Motor neuron (in vitro differentiated cells): Measurements from ENCODE around the gene ZAR1L. TPM values are rescaled to one million over a fixed set of nuclear protein-coding genes. Genes with fewer than 3 reads are reported as not detected.

ENCODE experiments used
- ATAC-seq, 8 experiments: fragments of 200-7000 bp; cut with Tn5 transposase; replicated peaks in 6 of 8; 2 replicates each; pipeline ENCODE4 v1.8.0; 2021; ENCODE audit warnings: mild to moderate bottlenecking in 8 of 8, moderate library complexity in 8 of 8
- H3K27ac ChIP-seq, 2 donors: fragments of 250-450 bp; sonication (Bioruptor Pico); 2 replicates each; pipeline ENCODE4 v1.9.0; 2021; ENCODE audit warnings: antibody characterized with exemption in 2 of 2, mild to moderate bottlenecking in 2 of 2, moderate library complexity in 1 of 2
- H3K4me1 ChIP-seq, 2 donors: fragments of 250-450 bp; sonication (Bioruptor Pico); replicated peaks in 1 of 2; 2 replicates each; pipeline ENCODE4 v1.6.1; 2021; ENCODE audit warnings: antibody characterized with exemption in 2 of 2, mild to moderate bottlenecking in 2 of 2, moderate library complexity in 1 of 2
- H3K4me3 ChIP-seq, 5 donors: fragments of 250-450 bp; sonication (Bioruptor Pico); 2 replicates each; pipeline ENCODE4 v1.9.0; 2021; ENCODE audit warnings: antibody characterized with exemption in 5 of 5, mild to moderate bottlenecking in 5 of 5, moderate library complexity in 4 of 5
- WGBS, 10 experiments: fragments of 450-650 bp; shearing (Covaris generic); methylation state at CpG; one replicate each; pipeline ENCODE4 v1.0.0; 2022; 5-methylcytosine and 5-hydroxymethylcytosine counted together
- in situ Hi-C, 9 experiments: fragments of 400-800 bp; cut with MboI; loops; one replicate each; pipeline ENCODE4 v1.15.0; 2021; ENCODE audit warnings: low sequenced_read_pairs in 9 of 9, low pct_unique_long_range_greater_than_20kb in 2 of 9; ENCODE audit not compliant: unreplicated experiment in 9 of 9
- total RNA-seq, 8 experiments: library from RNA; unstranded; fragments of 300-600 nt; gene quantifications; 2 replicates each; pipeline versions ENCODE4 v1.2.3 to v1.2.4, GENCODE V29; 2022

Gene ZAR1L
- total RNA-seq, 8 experiments from 2014 or later, result 0.23 to 0.52 TPM; not detected in 6

DNA sequence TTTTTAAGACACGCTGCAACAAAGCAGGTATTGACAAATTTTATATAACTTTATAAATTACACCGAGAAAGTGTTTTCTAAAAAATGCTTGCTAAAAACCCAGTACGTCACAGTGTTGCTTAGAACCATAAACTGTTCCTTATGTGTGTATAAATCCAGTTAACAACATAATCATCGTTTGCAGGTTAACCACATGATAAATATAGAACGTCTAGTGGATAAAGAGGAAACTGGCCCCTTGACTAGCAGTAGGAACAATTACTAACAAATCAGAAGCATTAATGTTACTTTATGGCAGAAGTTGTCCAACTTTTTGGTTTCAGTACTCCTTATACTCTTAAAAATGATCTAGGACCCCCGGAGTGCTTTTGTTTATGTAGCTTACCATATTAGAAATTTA is 1.3 kb upstream of the ZAR1L start:
- in situ Hi-C loops, result loop anchor here in 2 of 9 experiments (25.0 kb wide), 2 partner anchors 279 to 404 kb away; partner anchors contain the start of gene FRY (in 1 of the 2)
- H3K27ac ChIP-seq, result no peak overlapping the region
- peak overlapping the region in 3 of 5 donors; percentile 58 to 68 (median 68) for H3K4me3 ChIP-seq
- 39 to 86% (median 67%) methylated on average over 1 to 6 of the region's 6 CpGs; no CpG with 5 or more reads in 1 of the 10 experiments for WGBS, 10 experiments
- ATAC-seq, result no peak
- peaks cover 7% of the 10 kb centered on the region in 2 donors for H3K4me1 ChIP-seq

DNA sequence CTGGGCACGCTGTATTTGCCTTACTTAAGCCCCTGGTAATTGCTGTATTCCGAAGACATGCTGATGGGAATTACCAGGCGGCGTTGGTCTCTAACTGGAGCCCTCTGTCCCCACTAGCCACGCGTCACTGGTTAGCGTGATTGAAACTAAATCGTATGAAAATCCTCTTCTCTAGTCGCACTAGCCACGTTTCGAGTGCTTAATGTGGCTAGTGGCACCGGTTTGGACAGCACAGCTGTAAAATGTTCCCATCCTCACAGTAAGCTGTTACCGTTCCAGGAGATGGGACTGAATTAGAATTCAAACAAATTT is 821 bp upstream of the ZAR1L start:
- ATAC-seq, result peak in 5 of 8 experiments; percentile 15 to 26 (median 24)
- in situ Hi-C loops, result loop anchor here in 2 of 9 experiments (25.0 kb wide), 2 partner anchors 279 to 404 kb away; partner anchors contain the start of gene FRY (in 1 of the 2)
- WGBS, 10 experiments, result 0 to 16% (median 2%) methylated on average over 1 to 11 of the region's 13 CpGs; no CpG with 5 or more reads in 1 of the 10 experiments
- peaks cover 7% of the 10 kb centered on the region in 2 donors for H3K4me1 ChIP-seq
- peak overlapping the region; percentile 48 to 76 (median 68) for H3K4me3 ChIP-seq
- H3K27ac ChIP-seq, result no peak overlapping the region

DNA sequence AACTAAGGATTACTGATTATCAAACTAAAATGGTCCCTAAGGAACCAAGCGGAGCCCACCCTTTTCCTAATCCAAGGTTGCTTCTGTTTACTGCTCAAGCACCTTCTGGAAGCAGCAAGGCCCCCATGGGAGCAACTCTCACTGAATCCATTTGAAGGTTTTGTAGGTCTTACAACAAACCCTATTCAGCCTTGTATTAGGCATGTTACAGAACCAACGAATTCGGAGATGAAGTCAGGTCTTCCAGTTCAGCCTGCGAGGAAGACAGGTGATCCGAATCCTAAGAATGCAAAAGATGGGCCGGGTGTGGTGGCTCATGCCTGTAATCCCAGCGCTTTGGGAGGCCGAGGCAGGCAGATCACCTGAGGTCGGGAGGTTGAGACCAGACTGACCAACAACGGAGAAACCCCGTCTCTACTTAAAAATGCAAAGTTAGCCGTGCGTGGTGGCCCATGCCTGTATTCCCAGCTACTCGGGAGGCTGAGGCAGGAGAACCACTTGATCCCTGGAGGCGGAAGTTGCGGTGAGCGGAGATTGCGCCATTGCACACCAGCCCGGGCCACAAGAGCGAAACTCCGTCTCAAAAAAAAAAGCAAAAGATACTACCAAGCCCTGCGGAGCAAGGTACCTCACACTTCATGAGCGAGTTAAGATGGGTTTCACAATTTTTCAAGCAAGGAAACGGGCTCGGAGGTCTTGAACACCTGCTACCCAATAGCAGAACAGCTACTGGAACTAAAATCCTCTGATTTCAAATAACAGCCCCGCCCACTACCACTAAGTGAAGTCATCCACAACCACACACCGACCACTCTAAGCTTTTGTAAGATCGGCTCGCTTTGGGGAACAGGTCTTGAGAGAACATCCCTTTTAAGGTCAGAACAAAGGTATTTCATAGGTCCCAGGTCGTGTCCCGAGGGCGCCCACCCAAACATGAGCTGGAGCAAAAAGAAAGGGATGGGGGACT is 609 bp downstream of the ZAR1L start:
- peak overlapping the region; percentile 86 to 90 for H3K27ac ChIP-seq
- H3K4me1 ChIP-seq, result peaks cover 7% of the 10 kb centered on the region in 2 donors
- peak; percentile 34 to 62 (median 43) for ATAC-seq
- in situ Hi-C loops, result loop anchor here in 3 of 9 experiments (5.0 to 25.0 kb wide), 3 partner anchors 277 to 402 kb away; partner anchors contain the start of gene FRY (in 1 of the 3)
- WGBS, 10 experiments, result 0 to 100% (median 83%) methylated on average over 1 to 22 of the region's 32 CpGs; no CpG with 5 or more reads in 1 of the 10 experiments
- H3K4me3 ChIP-seq, result peak overlapping the region; percentile 48 to 76 (median 68)

DNA sequence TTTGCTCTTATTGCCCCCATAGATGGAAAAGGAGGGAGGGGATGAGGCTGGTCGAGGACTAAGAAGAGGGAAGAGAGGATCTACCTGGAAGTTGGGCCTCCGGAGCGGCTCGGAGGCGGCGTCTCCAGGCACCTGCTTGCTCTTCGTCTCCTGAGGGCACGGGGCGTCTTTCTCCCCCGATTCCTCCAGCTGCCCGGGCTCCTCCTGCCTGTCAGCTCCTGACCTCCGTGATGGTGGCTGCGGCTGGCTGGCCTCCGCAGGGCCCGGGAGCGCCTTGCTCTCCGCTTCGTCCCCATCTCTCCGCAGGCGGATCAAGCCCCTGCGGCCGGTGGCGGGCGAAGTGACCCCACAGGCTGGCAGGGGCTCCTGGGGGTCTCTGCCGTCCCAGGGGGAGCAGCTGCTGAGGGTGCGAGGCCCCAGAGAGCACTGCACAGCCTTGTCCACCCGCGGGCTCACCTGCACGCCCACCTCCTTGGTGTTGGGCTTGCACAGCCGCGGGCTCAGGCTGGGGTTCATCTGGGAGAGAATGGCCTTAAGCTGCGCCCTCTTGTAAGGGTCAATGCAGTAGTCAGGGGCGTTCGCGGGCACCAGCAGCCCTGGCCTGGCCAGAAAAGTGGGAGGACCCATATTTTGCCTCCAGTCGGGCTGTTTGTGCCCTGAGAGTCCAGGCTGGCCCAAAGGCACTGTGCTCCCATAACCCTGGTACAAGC is 3.8 kb downstream of the ZAR1L start:
- peaks cover 7% of the 10 kb centered on the region in 2 donors for H3K4me1 ChIP-seq
- WGBS, 10 experiments, result 20 to 100% (median 85%) methylated on average over 1 to 5 of the region's 36 CpGs; no CpG with 5 or more reads in 5 of the 10 experiments
- no peak for ATAC-seq
- H3K27ac ChIP-seq, result no peak overlapping the region
- H3K4me3 ChIP-seq, result no peak overlapping the region
- in situ Hi-C loops, result loop anchor here in 3 of 9 experiments (5.0 to 25.0 kb wide), 3 partner anchors 274 to 399 kb away; partner anchors contain the start of gene FRY (in 1 of the 3)

DNA sequence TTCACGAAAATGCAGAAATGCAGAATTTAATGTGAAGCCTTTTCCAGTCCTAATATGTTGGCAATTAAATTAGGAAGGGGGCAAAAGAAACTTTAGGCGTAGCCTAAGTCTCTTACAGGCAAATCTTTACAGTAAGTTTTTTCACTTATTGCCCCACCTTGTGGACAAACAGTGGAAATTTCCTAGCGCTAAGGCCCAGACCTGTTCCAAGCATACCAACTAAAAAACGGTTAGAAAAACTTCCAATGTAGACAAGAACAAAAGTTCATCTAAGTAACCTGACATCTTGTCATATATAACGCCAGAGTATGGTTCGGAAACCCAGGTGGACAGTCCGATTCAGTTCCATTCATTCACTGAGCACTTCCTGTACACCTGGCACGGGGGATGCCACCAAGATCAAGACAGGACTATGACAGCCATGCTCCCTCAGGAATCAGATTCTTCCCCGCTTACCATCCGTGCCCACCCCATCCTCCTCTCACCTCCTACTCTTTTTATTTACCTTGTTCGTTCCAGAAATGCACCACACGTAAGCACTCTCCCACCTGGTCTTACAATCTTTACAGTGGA is 4.9 kb downstream of the ZAR1L start:
- H3K4me3 ChIP-seq, result no peak overlapping the region
- peak; percentile 70 to 86 (median 78) for ATAC-seq
- H3K4me1 ChIP-seq, result peaks cover 4 to 7% of the 10 kb centered on the region in 2 donors
- H3K27ac ChIP-seq, result no peak overlapping the region
- 4 to 56% (median 28%) methylated on average over 2 to 11 of the region's 12 CpGs; no CpG with 5 or more reads in 1 of the 10 experiments for WGBS, 10 experiments
- in situ Hi-C loops, result loop anchor here in 3 of 9 experiments (5.0 to 25.0 kb wide), 3 partner anchors 273 to 398 kb away; partner anchors contain the start of gene FRY (in 1 of the 3)

DNA sequence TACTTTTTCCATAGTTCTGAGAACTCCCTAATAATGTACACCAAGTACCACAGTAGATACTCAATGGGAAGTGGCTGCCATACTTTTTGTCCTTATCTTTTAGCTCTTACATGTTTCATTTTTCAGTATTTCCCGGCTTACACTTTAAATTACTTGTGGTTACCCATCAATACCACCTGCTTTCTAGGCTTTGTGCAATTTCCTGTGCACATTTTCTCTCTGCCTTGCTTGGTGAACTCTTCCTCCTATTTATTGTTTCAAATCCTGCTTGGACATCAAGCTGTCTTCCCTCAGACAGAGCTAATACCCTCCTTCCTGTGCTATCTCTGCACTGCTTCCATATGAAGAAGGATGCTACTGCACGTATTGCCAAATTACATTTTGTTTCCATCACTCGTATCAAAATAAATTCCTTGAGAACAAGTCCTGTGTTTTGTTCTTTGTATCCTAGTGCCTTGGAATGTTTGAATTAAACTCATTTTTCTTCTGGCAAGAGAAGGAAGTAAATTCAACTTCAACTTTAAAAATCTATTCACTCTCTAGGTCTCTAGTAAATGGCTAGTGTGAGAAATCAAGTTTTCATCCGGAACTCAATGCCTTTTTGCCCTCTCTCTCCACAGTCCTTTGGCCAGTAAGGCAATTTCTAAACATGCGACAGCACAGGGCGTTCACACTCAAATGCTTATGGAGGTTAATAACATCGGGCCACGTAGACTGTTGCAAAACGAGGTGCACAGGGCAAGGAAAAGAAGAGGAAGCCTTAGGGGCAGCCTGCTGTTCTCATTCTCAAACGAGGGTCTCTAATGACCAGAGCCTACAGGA is 5.6 kb downstream of the ZAR1L start:
- peak in 7 of 8 experiments; percentile 22 to 96 (median 57) for ATAC-seq
- no peak overlapping the region for H3K27ac ChIP-seq
- peaks cover 0 to under 1% of the 10 kb centered on the region in 2 donors for H3K4me1 ChIP-seq
- WGBS, 10 experiments, result 32 to 96% (median 71%) methylated on average over 2 to 10 of the region's 10 CpGs
- in situ Hi-C loops, result loop anchor here in 3 of 9 experiments (5.0 to 25.0 kb wide), 3 partner anchors 272 to 397 kb away; partner anchors contain the start of gene FRY (in 1 of the 3)
- H3K4me3 ChIP-seq, result no peak overlapping the region

DNA sequence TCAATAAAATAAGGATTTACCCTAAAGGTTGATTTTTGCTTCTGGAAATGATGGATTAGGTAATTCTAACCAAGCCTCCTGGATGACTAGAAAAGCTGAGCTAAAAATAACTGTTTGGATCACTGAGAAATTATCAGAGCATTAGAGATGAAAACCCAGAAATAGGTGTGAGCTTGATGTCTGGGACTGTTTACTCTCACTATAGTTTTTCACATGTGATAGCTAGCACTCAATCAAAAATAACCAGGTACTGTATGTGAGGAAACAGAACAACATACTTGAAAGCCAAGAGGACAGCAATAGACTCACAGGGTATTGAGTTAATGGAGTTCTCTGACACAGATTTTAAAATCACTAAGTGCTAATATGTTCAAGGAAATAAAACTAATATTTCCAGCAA is 9.5 kb downstream of the ZAR1L start:
- H3K4me1 ChIP-seq, result no peaks in the 10 kb centered on the region
- in situ Hi-C loops, result loop anchor here in 2 of 9 experiments (25.0 kb wide), 2 partner anchors 268 to 393 kb away; partner anchors contain the start of gene FRY (in 1 of the 2)
- no peak overlapping the region for H3K4me3 ChIP-seq
- ATAC-seq, result no peak
- H3K27ac ChIP-seq, result no peak overlapping the region

DNA sequence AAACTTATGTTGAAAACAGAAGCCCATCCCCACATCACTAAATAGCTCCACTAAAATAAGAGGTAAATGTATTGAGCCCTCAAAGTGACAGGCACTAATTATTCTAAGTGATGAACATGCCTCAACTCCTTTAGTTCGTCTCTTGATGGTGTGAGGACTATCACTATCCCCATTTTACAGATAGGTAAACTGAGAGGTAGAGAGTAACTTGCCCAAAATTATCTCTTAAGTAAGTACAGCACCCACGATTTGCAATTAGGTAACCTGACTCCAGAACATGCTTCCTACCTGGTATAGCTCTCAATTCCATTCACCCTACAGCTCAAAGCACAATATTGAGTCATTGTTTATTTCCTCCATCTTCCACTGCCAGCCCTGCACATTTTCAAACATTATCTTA is 12.7 kb downstream of the ZAR1L start:
- Histone ChIP-seq H3K4me1 (no peaks in the 10 kb centered on the region), H3K4me3 (no peak overlapping the region), H3K27ac (no peak overlapping the region)
- 0 to 87% (median 67%) methylated on average over 1 to 2 of the region's 2 CpGs; no CpG with 5 or more reads in 1 of the 10 experiments for WGBS, 10 experiments
- ATAC-seq, result no peak
- in situ Hi-C loops, result loop anchor here in 2 of 9 experiments (25.0 kb wide), 2 partner anchors 265 to 390 kb away; partner anchors contain the start of gene FRY (in 1 of the 2)

DNA sequence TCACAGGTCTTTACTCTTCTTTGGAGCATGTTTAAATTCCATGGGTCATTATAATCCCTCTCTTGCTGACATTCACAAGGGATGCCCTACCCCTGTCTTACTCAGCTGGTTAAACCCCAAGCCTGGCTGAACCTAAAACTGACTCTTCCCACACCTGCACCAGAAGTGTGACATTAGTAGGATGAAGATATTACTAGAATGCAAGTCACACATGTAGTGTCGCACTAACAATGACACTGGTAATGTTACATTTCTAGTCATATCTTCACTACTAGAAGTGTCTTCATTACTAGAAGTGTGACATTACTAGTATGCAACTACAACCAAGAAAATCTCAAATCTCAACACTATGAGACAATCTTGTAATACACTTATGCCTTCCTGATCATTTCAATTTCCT is 14.2 kb downstream of the ZAR1L start:
- H3K4me3 ChIP-seq, result no peak overlapping the region
- ATAC-seq, result no peak
- H3K4me1 ChIP-seq, result no peaks in the 10 kb centered on the region
- no peak overlapping the region for H3K27ac ChIP-seq
- in situ Hi-C loops, result loop anchor here in 2 of 9 experiments (25.0 kb wide), 2 partner anchors 264 to 389 kb away; partner anchors contain the start of gene FRY (in 1 of the 2)
- 67 to 100% (median 100%) methylated on average over 1 of the region's 1 CpG; no CpG with 5 or more reads in 7 of the 10 experiments for WGBS, 10 experiments

DNA sequence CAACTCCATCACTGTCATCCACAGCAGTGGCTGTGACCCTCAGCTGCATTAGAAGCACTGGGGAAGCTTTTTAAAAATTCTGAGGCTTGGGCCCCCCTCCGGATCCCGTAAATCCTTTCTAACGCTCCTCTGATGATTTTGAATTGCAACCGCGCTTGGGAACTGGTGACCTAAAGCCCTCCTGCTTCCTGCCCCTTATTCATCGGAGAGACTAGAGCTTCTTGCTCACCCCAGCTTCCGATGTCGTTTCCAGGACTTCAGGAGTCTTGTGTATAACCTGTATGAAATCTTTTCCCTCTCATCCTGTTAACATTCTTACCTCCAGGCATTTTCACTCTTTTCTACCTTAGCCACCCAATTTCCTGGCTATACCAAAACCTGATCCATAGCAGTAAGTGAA is 14.8 kb downstream of the ZAR1L start:
- no peaks in the 10 kb centered on the region for H3K4me1 ChIP-seq
- WGBS, 10 experiments, result 48 to 90% (median 80%) methylated on average over 3 to 8 of the region's 8 CpGs; no CpG with 5 or more reads in 3 of the 10 experiments
- H3K27ac ChIP-seq, result no peak overlapping the region
- H3K4me3 ChIP-seq, result no peak overlapping the region
- no peak for ATAC-seq
- in situ Hi-C loops, result loop anchor here in 2 of 9 experiments (25.0 kb wide), 2 partner anchors 263 to 388 kb away; partner anchors contain the start of gene FRY (in 1 of the 2)

DNA sequence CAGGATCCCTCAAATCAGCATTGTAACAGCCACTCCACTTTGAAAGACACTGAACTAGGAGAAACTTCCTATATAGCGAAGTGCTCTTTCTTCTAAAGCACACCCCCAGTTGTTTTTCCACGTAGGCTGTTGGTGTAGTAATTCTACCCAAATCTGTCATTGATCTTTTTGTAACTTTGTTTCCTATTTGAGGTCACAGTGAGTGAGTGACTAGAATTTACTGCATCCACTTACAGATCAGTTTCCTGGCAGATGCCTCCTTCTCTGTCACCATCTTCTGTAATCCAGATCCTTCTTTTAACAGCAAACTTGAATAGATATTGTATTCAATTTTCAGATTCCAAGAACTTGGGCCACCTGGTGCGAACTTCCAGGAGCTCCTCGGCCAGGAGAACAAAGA is 15.3 kb downstream of the ZAR1L start:
- ATAC-seq, result no peak
- no peak overlapping the region for H3K27ac ChIP-seq
- in situ Hi-C loops, result loop anchor here in 2 of 9 experiments (25.0 kb wide), 2 partner anchors 263 to 388 kb away; partner anchors contain the start of gene FRY (in 1 of the 2)
- WGBS, 10 experiments, result 39 to 92% (median 81%) methylated on average over 1 to 4 of the region's 4 CpGs; no CpG with 5 or more reads in 1 of the 10 experiments
- H3K4me3 ChIP-seq, result no peak overlapping the region
- no peaks in the 10 kb centered on the region for H3K4me1 ChIP-seq
